ENCODE data around the gene ALK. TPM values are rescaled to one million over a fixed set of nuclear protein-coding genes. Genes with fewer than 3 reads are reported as not detected.

ALK gene
- total RNA-seq, 1 donor from 2014 or later = 0.08 TPM

- ATAC-seq (no peak), DNase-seq (ENCODE audit: missing footprints) (no peak)
- intact Hi-C loops (cut with DNase I) = no loop called here
These were observed 711.8 kb downstream of the ALK start for GRCh38 chr2:29209551-29209950.

GRCh38 chr2:29207352-29208148 lies 713.8 kb downstream of the ALK start:
- ATAC-seq (no peak), DNase-seq (ENCODE audit: missing footprints) (no peak)
- intact Hi-C loops (cut with DNase I) = no loop called here

- ATAC-seq (no peak), DNase-seq (ENCODE audit: missing footprints) (no peak)
- intact Hi-C loops (cut with DNase I) = no loop called here
These were observed 714.4 kb downstream of the ALK start for GRCh38 chr2:29206941-29207340.

DNA sequence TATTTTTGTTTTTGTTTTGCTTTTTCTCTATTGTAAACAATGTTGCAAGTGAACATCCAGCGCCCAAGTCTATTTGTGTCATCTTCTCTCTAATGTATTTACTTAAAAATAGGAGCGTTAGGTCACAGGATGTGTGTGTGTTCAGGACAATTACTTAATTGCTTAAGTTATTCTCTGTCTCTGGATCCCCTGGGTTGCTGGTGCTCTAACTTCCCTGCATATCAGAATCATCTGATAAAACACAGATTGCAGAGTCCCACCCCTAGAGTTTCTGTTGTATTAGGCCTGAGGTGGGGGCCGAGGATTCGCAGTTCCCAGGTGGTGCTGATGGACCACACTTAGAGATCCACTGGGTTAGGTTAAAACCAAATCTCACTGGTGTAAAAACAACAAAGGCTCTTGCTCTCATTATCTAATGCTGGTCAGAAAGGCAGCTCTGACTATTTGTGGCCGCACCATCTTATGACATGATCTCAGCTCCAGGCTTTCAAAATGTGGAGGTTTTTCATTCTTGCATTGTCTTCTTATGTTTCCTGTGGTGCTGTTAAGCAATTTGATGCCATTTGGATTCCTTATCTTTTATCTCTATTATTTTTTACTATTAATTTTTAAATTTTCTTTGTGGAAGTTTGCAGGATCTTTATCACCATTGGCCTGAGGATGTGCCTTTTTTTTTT lies 718.4 kb downstream of the ALK start:
- intact Hi-C loops (cut with DNase I) = no loop called here
- ATAC-seq (no peak), DNase-seq (ENCODE audit: missing footprints) (no peak)

DNA sequence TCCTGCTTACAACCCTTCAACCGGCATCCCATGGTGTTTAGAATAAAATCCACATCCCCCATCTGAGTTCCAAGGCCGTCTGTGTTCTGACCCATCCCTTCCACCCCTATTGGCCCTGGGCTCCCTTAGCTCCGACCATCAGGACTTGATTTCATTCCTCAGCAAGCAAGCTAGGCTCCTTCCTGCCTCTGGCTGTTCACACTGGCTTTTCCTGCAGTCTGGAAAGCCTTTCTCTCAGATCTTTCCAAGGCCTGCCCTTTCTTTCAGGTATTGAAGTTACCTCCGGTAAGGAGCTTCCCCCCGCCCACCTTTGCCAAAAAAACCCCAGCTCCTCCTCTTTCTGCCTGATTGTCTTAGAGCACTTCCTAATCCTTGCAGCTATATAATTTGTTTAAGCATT lies 719.4 kb downstream of the ALK start:
- DNase-seq (ENCODE audit: missing footprints) (no peak), ATAC-seq (no peak)
- intact Hi-C loops (cut with DNase I) = no loop called here

DNA sequence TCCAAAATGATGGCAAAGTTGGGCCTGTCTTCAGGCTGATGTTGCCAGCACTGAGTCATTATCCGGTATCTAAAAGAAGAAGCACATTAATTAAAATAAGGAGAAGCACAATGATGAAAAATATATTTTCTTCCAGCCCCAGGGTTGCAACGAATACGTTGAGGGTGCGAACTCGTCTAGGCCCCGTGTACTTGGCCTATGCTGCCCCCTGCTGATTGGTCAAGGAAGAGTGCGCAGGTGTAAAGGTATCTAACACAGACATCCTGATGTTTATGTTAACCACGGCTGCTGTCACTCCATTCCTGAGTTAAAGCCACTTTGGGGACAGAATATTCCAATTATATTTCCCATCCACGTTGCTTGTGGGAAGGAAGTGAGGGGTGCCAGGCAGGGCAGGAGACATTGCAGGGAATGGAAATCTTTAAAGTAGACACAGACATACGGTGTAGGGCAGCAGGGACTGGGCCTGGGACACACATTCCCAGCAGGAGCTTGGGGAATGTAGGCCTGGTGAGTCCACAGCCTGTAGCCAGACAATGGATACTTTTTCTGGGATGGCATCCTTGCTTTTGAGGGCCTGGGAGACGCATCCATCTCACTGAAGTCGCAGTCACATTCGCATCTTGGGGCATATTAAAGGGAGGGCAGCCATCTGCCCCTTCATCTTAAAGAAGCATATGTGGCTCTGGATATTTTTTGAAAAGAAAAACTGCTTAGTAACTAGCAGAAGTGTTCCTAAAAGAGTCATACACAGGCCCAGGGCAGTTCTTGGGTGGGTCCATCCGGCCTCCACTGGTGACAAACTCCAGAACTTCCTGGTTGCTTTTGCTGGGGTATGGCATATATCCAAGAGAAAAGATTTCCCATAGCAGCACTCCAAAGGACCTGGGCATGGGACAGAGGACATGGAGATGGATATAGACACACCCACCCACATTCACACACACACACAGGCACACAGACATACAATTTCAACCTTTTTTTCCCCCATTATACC lies 724.3 kb downstream of the ALK start:
- intact Hi-C loops (cut with DNase I) = loop anchor here (1.0 kb wide), 1 partner anchor 239 kb away; no protein-coding TSS in a partner anchor
- DNase-seq (ENCODE audit: missing footprints) (no peak), ATAC-seq (peak; percentile 75)

DNA sequence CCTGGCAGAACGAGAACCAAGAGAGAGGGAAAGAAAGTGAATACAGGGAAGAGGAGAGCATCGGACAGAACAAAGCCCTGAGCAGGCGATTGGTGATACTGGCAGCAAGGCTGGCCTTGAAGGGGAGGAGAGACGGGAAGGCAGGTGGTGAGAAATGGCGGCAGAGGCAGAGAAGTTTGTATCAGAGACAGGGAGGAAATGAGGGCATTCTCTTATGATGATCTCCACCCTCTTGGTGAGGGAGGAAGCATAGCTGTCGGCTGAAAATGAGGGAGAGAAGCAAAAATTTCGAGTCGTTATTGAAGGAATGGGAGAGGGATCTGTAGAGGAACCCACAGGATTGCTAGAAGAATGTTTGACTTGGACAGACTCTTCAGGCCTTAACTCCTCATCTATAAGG lies 725.6 kb downstream of the ALK start:
- intact Hi-C loops (cut with DNase I) = loop anchor here (1.0 kb wide), 1 partner anchor 237 kb away; no protein-coding TSS in a partner anchor
- DNase-seq (ENCODE audit: missing footprints) (no peak), ATAC-seq (no peak)

DNA sequence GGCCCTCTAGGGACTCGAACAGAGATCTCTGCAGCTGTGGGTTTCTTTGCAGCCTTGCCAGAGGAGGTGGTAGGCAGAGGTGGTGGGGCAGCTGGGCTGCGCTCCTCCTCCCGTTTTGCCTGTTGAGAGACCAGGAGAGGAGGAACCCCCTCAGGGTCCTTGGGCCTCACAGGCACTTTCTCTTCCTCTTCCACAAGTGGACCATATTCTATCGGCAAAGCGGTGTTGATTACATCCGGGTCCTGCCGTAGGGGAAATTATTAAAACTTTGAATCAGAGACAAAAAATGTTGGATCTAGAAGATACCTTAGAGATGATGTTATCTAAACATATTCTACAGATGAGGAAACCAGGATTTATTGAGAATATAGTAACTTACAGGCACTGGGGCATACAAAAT lies 727.7 kb downstream of the ALK start:
- DNase-seq (ENCODE audit: missing footprints) (no peak), ATAC-seq (no peak)
- intact Hi-C loops (cut with DNase I) = no loop called here

DNA sequence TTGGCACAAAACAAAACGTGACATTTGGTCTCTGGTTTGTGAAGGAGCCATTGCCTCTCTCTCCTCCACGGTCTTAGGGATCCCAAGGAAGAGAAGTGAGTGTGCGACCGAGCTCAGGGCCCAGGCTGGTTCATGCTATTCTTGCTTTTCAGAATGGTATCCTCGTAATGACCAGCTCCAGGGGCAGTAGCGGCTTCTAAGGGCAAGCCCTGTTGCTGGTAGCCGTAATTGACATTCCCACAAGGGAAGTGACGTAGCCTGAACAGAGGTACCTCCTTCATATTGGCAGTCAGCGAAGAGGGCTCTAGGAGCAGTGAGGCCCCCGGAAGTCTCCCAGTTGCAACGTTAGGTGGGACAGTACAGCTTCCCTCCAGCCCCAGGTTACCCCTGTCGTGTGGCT lies 728.3 kb downstream of the ALK start:
- ATAC-seq (no peak), DNase-seq (ENCODE audit: missing footprints) (no peak)
- intact Hi-C loops (cut with DNase I) = no loop called here

- ATAC-seq = no peak
- DNase-seq (ENCODE audit: missing footprints) = no peak
- intact Hi-C loops (cut with DNase I) = no loop called here
These were observed 728.9 kb downstream of the ALK start for GRCh38 chr2:29192526-29192925.

DNA sequence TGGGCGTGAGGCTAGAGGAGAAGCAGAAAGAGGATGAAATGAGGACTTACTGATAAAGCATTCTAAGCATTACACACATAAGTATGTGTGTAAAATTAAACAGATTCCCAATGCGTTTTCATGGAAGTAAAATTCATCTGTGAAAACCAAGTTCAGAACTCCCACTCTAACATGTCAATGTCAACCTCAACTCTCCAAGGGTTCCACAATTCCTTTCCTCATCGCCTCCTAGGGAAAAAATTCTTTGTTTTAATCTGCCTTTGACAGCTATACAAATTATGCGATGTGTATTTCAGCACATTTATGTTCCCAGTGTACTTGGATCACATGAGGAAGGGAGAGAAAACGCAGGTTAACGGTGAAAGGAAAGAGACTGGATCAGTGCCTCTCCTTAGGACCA lies 729.6 kb downstream of the ALK start:
- intact Hi-C loops (cut with DNase I) = no loop called here
- DNase-seq (ENCODE audit: missing footprints) = no peak
- ATAC-seq = no peak

DNA sequence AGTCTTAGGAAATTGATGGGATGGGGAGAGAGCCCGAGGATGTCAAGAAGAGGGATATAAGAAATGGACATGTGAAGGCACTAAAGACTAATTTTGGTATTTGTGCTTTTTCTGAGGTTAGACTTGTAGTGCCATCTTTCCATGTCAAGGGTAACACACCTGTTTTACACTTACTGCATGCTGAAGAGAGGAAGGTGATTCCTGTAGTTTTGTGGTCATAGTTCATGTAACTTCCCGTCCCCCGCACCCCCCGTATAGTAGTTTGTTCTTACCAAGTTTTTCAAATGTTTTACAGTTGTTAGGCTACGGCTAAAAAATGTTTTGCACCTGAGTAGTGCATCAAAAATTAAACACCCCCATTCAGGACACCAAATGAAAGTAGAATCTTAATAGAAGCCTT lies 732.3 kb downstream of the ALK start:
- DNase-seq (ENCODE audit: missing footprints) (no peak), ATAC-seq (no peak)
- intact Hi-C loops (cut with DNase I) = no loop called here

- DNase-seq (ENCODE audit: missing footprints) (no peak), ATAC-seq (no peak)
- intact Hi-C loops (cut with DNase I) = no loop called here
These were observed 733.5 kb downstream of the ALK start for GRCh38 chr2:29187926-29188325.

DNA sequence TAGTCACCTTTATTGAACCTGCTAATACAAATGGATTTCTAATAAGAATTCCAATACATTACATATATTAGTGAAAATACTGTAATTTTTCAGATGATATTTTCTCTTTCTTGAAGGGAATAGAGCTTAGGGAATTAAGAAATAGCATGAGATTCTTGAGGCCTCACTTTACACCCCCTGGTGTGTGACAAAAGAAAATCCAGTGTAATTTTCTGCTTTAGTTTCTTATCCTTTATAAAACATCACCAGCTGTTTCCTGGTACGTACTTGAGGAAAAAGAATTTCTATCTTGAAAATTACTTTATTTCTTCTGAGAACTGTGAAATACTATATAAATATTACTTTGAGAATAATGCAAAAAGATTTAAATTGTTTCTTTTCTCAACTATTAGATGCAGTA lies 734.6 kb downstream of the ALK start:
- intact Hi-C loops (cut with DNase I) = no loop called here
- DNase-seq (ENCODE audit: missing footprints) (no peak), ATAC-seq (no peak)

DNA sequence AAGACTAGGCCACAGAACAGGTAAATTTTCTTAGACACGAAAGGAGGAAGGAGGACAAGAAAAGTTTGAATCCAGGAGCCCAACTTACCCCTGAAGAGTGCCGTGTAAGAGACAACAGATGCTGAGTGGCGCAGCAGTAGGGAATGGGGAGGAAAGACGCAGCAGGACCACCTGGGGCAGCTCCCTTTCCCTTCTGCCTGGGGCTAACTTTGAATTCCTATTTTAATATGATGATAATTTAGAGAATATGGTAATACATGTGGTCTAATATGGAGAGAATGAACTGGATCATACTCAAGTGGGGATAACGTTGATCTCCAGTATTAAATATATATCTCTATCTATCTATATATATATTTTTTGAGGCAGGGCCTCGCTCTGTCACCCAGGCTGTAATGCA lies 736.9 kb downstream of the ALK start:
- ATAC-seq = no peak
- no peak for DNase-seq (ENCODE audit: missing footprints)
- intact Hi-C loops (cut with DNase I) = no loop called here

- intact Hi-C loops (cut with DNase I) = no loop called here
- DNase-seq (ENCODE audit: missing footprints) (no peak), ATAC-seq (no peak)
These were observed 738.5 kb downstream of the ALK start for GRCh38 chr2:29182920-29183319.

GRCh38 chr2:29182334-29182733 lies 739.1 kb downstream of the ALK start:
- intact Hi-C loops (cut with DNase I) = no loop called here
- ATAC-seq = no peak
- no peak for DNase-seq (ENCODE audit: missing footprints)

DNA sequence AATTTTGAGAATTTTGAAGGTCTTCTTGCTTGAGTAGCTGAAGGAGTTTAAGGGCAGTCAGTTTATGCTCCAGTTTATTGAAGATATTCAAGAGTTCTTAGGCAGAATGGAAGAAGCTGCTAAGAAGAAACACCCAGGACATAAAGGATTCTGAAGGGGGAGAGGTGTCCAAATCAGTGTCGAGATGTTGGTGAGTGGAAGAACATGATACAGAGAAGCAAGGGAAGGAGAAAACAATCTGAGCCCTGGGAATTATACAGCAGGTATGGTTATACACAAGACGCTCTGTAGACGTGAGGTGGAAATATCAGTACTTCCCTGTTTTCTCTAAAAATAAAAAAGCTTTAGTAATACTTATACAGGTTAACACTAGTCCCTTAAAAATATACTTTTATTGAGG lies 746.0 kb downstream of the ALK start:
- no peak for ATAC-seq
- intact Hi-C loops (cut with DNase I) = no loop called here
- DNase-seq (ENCODE audit: missing footprints) = no peak

GRCh38 chr2:29174937-29175336 lies 746.4 kb downstream of the ALK start:
- ATAC-seq (no peak), DNase-seq (ENCODE audit: missing footprints) (no peak)

More at GRCh38 chr2:29174937-29175336, 746.4 kb downstream of the ALK start:
- intact Hi-C loops (cut with DNase I) = no loop called here

Measured in Right ventricle myocardium inferior (tissue), 1 donor.